Hypothalamus (tissue), 51 donors: ENCODE measurements around the gene CRYGS.
A peak's percentile ranks its signal among the peaks of the same experiment; 100 is the strongest.
"Not testable (repeated sequence)": the region's sequence is repeated elsewhere in the genome, so short reads cannot be mapped to it uniquely, and the experiment has no call there.

Source experiments
- DNase-seq, 51 donors: peaks; one replicate each; lab custom pipeline; 2025; lab: John Stamatoyannopoulos, UW

The CRYGS gene

DNA sequence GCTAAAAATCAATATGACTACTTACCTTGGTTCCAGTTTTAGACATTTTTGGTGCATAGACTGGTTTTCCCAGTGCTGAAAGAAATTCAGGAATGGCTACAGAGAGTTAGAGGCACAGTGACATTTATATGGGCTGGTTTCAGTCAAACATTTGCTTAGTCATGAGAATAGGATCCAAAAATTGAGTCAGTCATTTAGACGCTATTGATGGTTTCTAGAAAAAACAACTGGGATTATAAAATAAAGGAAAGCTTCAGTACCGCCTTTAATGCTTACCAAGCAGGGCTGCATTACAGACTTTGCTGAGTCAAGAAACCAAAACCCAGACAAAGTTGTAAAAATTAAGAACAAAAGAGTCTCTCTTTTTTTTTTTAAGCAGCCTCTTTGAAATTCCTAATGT lies at the start of gene CRYGS:
Gene CRYGS, minus strand, starts transcription at position 100 of the 400 bp plus-strand sequence. Its CDS starts 54 bp downstream, at position 46.
- no peak for DNase-seq

DNA sequence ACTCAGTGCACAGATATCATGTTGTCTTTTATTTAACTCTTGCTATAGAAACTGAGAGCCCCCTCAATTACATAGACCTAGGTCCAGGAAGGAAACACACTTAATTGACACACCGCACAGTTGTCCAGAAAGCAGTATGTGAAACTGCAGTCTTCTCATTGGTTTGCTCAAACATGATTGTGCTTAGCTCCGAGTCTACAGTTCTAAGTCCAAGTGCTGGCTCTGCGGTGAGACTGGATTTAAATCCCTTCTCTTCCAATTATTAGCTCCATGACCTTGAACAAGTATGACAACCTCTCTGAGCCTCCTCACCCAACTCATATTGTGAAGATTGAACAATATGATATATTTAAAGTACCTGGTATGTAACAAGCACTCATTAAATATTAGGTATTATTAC lies 49.7 kb upstream of the CRYGS start:
- DNase-seq, result no peak

DNA sequence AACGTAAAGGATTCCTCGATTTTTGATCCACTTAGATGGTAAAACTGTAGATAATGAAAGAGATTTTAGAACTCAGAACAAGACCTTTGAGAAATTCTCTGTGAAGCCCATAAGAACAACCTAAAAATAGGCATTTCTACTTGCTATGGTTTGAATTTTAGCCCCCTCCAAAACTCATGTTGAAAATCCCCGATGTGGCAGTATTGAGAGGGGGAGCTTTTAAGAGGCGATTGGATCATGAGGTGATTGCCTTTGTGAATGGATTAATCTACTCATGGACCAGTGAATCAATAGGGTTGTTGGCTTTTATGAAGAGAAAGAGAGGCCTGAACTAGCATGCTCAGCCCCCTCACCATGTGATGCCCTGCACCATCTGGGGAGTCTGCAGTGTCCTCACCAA lies 48.5 kb upstream of the CRYGS start:
- DNase-seq, result no peak

DNA sequence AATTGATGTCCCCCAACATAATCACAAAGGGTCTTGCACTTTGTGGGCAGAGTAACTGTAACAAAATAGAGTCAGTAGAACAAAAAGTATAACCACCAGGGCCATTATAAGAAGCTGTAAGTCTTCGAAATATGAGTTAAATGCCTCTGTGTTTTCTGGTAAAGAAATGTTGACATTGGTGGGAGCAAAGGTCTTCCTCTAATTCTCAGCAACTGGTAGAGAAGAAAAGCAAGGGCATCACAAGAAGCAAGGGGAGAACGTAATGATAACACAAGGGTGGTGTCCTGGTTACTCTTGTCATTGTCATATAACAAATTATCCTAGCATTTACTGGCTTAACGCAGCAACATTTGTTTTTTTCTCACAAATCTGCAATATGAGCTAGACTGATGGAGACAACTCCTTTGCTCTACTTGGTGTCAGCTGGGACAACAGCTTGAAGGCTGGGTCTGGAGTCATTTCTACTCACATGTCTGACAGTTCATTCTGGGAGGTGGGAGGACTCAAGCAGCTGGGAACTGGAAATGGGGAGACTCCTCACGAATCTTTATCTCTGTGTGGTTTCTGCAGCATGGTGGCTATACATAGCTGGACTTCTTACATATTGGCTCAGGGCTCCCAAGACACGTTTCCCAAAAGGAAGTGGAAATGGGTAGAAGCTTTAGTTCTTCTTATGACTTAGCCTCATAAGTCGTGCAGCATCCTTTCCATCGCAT lies 46.6 kb upstream of the CRYGS start:
- DNase-seq, result no peak

DNA sequence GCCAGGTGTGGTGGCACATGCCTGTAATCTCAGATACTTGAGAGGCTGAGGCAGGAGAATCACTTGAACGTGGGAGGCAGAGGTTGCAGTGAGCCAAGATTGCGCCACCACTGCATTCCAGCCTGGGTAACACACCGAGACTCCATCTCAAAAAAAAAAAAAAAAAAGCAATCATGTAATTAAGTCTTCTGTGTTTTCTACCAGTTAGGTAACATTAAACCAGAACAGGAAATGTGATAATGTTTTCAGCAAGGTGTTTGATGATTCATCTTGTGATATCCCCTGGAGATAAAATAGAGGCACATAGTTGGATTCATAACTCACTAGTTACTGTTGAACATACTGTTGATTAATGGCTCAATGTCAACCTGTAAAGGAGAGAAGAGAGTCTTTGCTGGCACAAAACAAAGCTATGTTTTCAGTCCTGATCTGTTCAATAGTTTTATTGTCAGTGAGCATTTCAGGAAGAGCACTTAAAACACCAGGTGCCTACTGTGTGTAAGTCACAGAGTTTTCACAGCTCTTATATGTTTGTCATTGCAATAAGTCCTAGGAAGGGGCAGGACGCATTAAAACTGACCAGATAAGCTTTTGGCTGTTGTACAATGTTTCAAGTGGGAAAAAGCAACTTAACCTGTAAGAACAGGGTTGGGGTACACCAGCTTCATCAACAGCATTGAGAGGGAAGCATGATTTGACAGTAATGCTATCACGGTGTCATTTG lies 45.8 kb upstream of the CRYGS start:
- no peak for DNase-seq

DNA sequence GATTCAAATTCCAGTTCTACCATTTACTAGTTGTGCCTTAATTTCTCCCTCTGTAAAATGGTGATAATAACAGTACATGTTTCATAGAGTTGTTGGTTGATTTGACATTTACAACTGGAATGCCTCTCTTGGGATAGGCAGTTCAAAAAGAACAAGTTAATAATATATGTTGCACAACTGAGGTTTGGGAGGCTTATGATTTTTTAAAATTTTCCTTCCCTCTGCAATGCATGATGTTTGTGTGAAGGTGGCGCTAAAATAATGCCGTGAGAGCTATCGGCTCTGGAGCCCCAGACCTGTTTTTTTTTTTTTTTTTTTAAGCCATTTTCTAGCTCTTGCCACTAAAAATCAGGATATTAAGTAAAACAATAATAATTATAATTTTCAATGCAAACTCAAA lies 44.9 kb upstream of the CRYGS start:
- no peak for DNase-seq

DNA sequence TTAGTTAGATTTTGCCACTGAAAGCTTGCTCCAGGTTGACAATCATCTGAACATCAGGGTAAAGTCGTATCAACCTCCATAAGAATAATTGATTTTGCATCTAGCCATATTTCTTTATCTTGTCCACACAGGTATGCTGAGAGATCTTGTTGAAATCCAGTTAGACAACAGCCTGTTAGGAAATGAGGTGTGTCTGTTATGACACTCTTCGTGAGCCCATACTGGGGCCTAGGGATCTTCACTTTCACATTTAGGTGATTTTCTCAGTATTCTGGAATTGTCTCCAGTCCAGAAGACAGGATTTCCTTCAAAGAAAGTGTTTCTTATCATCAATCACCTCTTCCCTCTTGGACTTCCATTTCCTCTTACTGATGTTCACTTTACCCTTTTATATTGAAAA lies 44.5 kb upstream of the CRYGS start:
- DNase-seq, result no peak

DNA sequence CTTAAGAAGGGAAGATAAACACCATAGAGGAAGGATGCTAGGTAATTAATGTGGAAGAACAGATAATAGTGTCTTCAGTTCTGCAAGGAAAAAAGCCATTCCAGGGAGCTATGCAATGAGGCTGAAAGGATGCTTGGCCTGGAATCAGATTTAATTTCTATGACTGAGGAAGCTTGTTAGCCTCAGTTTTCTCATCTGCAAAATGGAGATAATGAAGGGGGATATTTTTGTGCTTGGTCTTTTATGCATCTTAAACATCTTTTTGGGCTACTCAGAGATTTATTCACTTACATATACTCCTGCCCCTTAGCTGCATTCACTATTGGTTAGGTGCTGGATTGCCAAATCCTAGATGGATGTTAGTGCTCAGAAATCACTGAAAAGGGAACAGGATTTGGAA lies 43.0 kb upstream of the CRYGS start:
- DNase-seq, result no peak

DNA sequence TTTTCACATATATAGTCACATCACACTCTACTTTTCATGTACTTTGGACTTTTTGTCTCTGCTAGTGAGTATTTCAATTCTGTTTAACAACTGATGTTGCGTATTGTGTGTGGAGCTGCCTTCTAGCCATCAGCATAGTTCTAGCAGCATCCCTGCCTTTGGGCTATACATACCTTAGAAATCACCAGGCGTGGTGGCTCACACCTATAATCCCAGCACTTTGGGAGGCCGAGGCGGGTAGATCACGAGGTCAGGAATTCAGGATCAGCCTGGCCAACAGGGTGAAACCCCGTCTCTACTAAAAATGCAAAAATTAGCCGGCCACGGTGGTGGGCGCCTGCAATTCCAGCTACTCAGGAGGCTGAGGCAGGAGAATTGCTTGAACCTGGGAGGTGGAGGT lies 42.1 kb upstream of the CRYGS start:
- not testable (repeated sequence) for DNase-seq

DNA sequence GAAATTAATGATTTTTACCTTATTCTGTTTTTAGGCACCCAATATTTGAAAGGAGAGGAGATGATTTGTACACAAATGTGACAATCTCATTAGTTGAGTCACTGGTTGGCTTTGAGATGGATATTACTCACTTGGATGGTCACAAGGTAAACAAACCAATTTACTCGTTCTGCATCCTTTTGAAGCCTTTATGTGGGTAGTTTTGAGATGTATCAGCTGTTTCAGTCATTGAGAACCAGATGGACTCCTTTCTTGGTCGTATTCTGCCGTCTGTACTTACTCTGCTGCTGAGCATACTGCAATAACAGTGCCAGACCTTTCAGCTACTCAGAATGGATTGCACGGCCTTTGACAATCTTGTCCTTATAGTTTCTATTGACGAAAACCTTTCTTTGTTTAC lies 39.7 kb upstream of the CRYGS start:
- no peak for DNase-seq

DNA sequence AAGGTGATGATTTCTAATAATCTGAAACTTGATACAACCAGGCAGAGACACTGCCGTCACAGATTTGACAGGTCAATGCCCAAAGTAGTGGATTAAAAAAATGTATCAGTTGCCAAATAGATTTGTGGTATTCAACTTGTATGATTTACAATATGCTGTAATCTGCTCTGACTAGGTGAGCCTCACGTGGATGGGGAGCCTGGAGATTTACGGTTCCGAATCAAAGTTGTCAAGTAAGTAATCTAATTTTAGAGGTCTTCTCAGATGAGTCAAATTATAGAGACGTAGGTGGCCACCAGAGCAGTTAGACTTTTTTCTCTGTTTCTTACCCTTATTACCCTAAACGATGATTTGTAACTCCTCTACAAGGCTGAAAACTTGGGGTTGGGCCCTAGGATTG lies 38.4 kb upstream of the CRYGS start:
- DNase-seq, result no peak

DNA sequence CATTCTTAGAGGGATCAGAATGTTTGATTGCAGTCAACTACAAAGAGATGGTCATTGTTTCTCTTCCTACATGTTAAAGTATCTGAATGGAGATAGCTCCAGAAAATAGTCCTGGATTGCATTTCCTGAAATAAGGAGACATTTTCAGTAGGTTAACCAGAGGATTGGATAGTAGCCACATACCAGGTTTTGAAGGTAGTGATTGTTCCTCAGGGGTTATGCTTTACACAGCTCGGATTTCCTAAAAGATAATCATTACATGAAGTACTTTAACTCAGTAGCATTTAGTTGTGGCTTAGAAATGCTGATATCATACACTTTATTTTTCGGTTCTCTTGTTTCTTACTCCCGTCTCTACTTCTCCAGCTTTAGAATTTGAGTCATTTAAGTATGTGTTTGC lies 36.6 kb upstream of the CRYGS start:
- DNase-seq, result no peak

DNA sequence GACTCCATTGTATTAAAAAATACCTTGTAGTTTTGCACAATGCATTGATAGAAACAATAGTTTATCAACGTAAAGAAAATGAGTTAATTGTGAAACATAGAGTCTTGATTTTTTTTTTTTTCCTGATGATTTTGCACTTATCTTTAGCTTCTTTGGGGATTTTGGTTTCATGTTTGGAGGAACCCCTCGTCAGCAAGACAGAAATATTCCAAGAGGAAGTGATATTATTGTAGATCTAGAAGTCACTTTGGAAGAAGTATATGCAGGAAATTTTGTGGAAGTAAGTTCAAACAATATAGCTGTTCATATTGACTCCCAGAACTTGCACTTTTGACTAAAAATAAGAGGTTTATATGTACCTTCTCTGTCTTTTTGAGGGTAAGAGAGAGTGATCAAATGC lies 33.3 kb upstream of the CRYGS start:
- DNase-seq, result no peak

DNA sequence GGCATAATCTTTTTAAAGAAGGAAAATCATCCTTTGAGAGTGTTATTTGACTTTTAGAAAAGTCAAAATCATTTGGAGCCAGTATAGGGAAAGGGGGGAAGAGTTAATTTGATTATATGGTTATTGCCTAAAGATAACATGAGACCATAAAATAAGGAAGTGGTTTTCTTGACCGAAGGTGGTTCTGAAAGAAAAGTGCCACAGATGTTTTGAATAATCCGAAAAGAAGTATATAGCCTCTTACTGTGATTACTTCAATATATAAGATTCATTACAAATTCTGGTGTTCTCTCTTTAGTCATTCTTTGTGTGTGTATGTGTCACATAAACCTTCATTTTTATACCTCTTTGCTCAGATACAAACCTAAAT lies 27.4 kb upstream of the CRYGS start:
- no peak for DNase-seq

DNA sequence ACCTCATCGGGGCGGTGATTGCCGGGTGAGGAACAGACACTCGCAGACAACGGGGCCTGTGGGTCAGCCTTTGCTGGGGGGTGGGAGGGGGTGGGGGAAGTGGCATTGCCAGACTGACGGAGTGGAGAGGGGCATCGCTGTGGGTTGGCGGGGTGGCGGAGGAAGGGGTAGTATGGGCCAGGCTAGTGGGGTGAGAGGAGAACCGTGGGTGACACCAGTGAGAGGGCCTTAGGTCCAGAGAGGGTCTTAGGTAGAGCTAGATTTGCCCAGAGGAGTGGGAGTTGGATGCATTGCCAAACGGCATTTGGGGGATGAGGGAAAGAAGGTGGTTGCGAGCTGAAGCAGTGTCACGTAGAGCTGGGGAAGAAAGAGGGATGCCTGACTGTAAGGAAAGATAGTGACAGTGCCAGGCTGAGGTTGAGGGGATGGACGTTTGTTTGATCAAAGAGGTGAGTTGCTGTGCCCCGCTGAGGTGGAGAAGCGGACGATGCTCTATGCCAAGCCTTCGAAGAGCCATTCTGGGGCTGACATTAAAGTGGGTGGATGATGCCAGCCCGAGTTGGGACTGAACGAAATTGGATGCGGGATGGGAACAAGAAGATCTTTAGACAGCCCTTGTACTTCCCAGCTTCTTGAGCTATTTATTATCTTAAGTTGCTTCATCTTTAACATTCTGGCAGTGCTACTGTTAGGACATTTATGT lies 26.9 kb upstream of the CRYGS start:
- no peak for DNase-seq

DNA sequence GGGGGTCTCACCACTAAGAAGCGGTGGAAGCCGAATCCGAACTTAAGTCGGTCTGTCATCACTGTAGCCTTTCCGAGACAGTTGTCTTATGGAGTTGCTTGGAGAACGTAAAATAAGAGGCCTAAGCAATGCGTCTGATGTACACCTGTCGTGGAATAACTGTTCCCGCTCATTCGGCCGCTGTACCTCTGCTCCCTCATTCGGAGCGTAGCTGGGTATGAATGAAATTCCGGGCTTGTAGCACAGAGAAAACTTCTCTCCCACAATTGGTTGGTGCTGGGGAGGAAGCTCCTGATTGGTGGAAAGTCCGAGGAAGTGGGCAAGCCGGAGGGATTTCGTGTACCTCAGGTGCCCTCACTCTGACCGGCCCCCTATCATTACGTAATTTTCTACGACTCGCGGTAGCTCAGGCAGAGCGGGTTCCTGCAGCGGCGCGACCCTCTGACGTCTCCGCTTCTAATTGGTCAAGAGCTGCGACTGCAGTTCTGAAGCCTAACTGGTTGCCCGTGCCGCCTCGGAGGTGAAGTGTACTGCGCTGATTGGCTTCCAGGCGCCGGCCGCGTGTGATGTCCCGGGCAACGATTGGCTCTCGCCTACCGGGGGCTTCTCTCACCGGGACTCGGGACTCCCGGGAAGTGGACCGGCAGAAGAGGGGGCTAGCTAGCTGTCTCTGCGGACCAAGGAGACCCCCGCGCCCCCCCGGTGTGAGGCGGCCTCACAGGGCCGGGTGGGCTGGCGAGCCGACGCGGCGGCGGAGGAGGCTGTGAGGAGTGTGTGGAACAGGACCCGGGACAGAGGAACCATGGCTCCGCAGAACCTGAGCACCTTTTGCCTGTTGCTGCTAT lies 26.1 kb upstream of the CRYGS start, which contains the start of gene DNAJB11:
Gene DNAJB11, plus strand, starts transcription at position 625 of the 845 bp plus-strand sequence. Its CDS starts 178 bp downstream, at position 803.
- DNase-seq, result peak; percentile 73 to 100 (median 99)

DNA sequence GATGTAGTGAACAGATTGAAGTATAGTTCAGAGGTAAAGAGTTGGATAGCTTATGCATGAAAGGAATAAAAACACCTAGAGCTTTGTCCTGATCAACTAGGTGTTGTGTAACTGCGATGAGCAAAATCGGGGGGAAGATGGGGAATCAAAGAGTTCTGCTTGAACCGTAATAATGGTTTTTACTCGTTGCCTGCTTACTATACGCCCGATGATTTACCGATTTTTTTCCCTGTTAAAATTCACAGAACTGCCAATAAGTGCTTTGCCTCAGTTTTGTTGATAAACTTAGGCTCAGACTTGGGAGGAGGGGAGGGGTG lies 25.6 kb upstream of the CRYGS start:
- no peak for DNase-seq

DNA sequence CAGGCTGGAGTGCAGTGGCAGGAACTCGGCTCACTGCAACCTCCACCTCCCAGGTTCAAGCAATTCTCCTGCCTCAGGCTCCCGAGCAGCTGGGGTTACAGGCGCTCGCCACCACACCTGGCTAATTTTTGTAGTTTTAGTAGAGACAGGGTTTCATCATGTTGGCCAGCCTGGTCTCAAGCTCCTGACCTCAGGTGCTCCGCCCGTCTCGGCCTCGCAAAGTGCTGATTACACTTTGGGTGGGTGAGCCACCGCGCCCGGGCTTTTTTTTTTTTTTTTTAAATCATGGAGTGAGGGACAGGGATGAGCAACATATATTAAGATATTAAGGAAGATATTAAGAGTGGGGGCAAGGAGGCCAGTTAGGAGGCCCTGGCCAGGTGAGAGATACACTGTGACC lies 25.2 kb upstream of the CRYGS start:
- DNase-seq, result not testable (repeated sequence)

DNA sequence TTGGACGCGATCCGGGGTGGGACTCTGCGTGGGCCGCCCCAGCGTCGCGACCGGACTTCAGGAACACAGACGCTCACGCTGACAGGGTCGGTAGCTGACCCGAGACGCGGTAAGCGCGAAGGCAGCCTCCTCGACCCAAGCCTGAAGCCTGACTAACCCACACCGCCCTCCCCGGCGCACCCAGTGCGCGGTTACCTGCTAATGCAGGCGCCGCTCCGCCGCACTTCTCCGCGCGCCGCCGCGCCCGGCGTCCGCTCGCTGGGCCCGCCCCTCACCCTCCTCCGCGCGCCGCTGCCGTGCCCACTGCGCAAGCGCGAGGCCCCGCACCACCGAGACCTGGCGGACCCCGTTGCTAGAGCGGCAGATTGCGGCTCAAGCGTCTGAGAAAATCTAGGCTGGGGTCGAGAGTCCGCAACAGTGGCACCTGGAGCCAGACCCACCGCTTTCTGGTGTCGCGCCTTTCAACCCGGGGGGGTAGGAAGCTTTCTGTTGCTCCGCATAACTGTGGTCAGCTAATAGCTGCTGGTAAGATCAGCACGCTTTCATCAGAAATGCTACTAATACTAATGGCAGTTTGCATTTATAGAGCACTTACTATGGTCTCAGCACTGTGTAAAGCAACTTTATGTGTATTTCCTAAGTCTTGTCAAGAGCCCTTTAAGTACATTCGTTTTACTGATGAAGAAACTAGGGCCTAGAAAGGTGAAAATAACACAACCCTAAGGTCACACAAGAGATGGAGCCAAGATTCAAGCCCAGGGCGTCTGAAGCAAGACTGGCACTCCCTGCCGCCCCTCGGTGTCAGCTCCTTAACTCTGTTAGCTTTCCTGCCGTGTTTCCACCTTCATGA lies 23.1 kb upstream of the CRYGS start, which contains the start of gene TBCCD1:
Gene TBCCD1, minus strand, starts transcription at position 268 of the 850 bp plus-strand sequence. CDS start 3,010 bp downstream, outside the sequence.
- peak; percentile 53 to 95 (median 84) for DNase-seq

DNA sequence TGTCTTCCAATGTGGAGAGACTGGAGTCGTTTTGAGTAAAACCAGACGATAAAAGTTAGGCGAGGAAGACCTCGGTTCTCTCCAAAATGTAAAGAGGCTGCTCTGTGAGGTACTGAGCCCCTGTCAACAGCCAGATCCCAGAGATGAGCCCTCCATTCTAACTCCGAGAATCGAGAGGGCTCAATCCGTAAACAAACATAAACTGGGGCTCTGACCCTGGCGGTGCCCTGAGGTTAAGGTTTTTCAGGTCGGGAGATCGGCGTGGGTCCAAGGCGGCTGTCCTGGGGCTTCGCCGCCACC lies 22.5 kb upstream of the CRYGS start:
- DNase-seq, result peak in 2 of 51 donors; percentile 33 to 63
